Cerebellar cortex (tissue), 1 donor: ENCODE measurements around the gene HOXA5.

Experiments used
- DNase-seq: peaks from one replicate; pipeline ENCODE4 v3.0.0-alpha.2; 2015; ENCODE audit warnings: low spot score

HOXA5 gene

DNA sequence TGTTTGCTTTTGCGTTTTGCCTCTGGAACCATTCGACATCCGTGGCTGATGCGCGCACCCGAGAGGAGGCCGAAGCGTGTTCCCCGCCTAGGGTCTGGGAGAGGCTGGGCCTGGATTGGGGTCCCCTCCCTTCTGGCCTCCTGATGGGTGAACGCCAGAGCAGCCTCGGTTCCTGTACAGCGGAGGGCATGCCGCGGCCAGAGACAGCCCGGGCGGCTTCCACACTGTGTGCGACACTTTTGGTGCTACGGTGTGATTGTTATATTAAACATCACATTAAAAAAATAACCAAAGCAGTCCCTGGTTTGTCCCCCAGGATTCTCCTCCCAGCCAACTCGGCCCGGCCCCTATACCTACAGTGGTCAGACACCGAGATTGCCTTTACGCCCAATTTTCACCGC is 16.7 kb upstream of the HOXA5 start:
- no peak for DNase-seq

DNA sequence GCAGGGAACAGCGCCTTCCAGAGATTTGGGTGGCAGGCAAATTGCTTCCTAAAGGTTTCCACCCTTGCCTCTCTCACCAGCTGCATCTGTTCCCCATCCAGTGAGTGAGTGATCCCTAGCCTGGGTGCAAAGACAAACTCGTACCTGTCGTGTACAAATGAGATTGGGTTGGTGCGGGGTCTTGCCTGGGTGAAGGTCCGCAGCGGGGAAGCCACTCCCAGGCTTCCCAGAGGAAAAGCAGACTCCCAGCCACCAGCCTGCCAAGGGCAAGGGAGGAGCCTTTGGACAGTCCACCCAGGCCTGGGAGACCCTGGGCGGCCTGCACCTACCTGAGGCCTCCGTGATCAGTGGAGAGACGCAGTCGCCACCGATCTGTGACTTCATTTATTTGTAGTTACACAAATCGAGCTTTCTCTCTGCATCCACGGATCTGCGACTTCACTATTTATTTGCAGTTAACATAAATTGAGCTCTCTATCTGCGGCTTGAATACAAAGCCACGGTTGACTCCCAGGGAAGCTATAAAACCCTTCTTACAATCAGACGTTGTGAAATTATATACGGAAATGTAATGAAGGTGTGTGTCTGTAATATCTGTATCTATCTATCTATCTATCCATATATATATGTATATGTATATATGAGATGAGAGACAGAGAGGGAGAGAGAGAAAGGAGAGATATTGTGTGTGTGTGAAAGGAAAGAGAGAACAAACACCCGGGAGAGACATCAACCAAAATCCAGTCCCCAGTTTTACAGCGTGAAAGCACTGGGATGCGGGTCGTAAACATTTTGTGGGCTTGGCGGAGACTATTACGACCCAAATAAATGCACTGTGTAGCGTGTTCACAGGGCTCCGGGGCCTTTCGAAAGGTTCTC is 16.0 kb upstream of the HOXA5 start:
- no peak for DNase-seq

- no peak for DNase-seq
Measured at GRCh38 chr7:27158436-27159265, 15.2 kb upstream of the HOXA5 start.

DNA sequence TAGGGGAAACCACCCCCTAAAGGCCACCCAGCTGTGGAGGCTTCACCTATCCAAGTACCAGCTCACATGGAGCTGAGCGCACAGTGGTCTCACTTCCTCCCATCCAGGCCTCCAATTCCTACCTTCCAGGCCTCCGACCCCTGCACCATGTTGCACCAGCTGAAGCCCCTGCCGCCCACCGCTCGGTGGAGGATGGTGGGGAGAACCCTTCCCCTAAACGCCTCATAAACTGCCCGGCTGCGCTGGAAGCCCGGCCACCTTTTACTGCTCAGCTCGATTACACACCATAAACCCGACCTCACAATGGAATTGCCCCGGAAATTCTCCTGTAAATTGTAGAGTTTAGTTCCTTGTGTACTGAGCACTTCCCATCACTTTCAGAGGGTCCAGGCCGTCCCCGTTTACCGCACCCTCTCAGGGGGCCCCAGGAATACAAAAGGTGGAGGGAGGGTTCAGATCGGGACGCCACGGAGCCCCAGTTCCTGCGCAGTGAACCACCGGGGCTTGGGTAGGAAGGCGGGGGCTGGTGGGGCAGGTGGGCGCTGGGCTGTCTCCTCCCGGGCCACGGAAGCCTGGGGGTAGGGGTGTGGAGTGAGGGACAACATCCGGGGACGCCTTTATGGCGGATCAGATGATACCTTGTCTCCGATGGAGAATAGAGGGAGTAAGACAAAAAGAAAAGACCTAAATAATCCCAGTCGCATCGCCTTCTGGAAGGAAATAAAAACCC is 14.4 kb upstream of the HOXA5 start:
- DNase-seq: no peak

DNA sequence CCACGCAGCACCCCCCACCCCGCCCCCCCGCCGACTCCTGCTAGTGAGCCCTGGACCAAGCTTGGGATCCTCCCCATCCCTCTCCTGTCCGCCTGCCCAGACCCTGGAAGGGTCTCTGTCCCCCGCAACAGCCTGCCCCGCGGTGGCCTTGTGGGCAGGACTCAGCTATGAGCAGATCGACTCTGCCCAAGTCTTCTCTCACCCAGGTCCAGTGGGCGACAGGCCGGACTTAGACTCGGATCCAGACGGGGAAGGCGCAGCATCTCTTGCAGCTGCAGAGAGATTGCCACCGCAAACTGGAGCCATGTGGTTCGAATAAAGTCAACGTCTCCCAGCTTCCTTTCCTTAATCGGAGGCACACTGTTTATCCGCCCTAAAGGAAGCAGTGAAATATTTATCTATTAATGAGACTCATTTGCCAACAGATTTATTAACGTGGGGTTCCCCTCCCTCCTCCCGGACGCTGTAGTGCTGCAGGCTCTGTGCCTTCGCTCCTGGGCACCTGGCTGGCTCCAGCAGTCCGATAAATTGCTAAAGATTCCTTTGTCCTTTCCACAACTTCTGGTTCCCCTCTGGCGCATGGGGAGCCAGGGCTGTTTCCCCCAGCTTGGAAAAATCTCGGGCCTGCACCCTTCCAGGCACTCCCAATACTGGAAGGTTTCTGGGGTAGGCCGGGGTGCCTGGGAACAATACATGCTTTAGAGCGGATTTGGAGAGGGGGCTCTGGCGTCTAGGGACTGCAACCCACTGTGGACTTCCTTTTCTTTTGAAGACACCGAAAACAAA is 13.6 kb upstream of the HOXA5 start:
- no peak for DNase-seq

DNA sequence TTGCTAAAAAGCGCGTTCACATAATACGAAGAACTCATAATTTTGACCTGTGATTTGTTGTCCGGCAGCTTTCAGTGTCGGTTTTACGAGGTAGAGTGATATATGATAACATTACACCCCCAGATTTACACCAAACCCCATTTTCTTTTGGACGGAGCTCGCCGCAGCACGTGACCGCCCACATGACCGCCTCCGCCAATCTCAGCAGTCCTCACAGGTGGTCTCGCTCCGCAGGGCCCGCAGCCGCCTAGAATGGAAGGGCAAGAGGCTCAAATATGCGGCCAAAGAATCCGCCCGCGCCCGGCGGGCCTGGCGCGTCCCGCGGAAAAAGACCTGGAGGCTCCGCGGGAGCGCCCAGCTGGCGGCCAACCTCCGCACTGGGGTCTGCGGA is 13.0 kb upstream of the HOXA5 start, which contains the start of gene HOXA7:
HOXA7 (minus strand) TSS at position 168 of the 391 bp plus-strand sequence; CDS start at position 38, 130 bp downstream.
- DNase-seq: peak; percentile 70

DNA sequence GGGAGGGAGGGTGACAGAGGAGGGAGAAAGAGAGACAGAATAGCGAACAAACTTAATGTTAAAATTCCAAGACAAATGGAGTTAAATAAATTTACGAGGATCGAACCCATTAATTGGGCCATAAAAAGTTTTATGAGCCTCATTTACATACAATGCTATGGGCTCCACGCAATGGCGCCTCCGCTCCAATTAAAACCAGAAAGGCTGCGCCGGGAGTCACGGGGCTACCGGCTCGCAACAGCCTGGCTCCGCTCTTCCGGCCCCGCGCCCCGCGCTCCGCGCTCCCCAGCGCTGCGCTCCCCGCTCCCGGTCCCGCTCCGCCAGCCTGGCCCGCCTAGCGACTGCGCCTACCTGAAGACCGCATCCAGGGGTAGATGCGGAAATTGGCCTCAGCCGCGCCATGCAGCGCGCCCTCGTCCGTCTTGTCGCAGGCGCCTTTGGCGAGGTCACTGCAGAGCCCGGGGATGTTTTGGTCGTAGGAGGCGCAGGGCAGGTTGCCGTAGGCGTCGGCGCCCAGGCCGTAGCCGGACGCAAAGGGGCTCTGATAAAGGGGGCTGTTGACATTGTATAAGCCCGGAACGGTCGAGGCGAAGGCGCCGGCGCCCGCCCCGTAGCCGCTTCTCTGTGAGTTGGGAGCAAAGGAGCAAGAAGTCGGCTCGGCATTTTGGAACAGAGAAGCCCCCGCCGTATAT is 12.5 kb upstream of the HOXA5 start:
- no peak for DNase-seq

- no peak for DNase-seq
Measured at GRCh38 chr7:27154901-27155815, 11.7 kb upstream of the HOXA5 start.

- no peak for DNase-seq
Measured at GRCh38 chr7:27154369-27154768, 10.9 kb upstream of the HOXA5 start.

GRCh38 chr7:27153526-27153925 is 10.0 kb upstream of the HOXA5 start:
- no peak for DNase-seq

- no peak for DNase-seq
Measured at GRCh38 chr7:27152816-27153442, 9.4 kb upstream of the HOXA5 start.

GRCh38 chr7:27151931-27152815 is 8.7 kb upstream of the HOXA5 start, which contains the start of gene HOXA3:
TSS of gene HOXA3 (minus strand) at chr7:27152583. CDS start at chr7:27110640, 41,943 bp downstream.
- no peak for DNase-seq

- no peak for DNase-seq
Measured at GRCh38 chr7:27151341-27151930, 8.0 kb upstream of the HOXA5 start.

- DNase-seq: no peak
Measured at GRCh38 chr7:27150568-27151340, 7.3 kb upstream of the HOXA5 start.

DNA sequence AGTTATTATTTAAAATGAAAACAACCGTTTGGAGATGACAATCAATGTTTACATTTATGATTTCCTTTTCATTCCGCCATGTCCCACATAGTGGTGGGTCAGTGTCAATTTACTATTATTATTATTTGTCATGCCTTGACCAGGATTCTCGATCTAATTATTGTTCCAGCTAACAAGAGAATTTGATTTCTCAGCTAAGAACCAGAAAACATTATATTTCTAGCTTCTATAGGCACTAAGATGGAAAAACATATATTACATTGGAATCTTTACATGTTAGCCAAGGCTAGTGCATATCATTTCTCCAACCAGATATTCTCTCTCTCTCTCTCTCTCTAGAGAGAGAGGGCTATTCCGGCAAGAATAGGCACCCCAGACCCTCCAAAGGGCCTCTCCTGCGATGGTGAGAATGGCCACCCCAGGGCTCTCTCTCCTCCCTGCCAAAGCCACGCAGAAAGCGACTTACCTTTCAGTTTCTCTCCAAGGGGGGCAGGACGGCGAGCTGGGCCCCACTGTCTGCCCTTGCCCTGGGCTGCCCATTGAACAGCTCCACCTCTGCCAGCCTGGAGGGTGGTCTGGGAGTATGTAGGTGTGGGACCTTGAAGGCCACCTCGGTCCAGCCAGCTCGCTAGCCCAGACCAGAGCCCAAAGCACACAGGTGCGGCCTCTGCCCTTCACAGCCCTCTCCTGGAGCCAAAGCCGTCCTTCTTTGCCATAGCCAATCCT is 6.5 kb upstream of the HOXA5 start:
- no peak for DNase-seq
